Stimulated activated naive CD8-positive, alpha-beta T cell treated with anti-CD3 and anti-CD28 coated beads, Interleukin-15, Interleukin-2, amounts not matched to agents 100 U/mL and 50 U/mL, for 24 hours (primary cell): Measurements from ENCODE around the gene CKAP5.
"Not testable (repeated sequence)": the region's sequence is repeated elsewhere in the genome, so short reads cannot be mapped to it uniquely, and the experiment has no call there.

Source experiments
- ATAC-seq: fragments of 150-1000 bp; cut with Tn5 transposase; one replicate; pipeline ENCODE4 v1.10.0; 2021
- DNase-seq: peaks from one replicate; pipeline ENCODE4 v3.0.0; 2021

The CKAP5 gene

DNA sequence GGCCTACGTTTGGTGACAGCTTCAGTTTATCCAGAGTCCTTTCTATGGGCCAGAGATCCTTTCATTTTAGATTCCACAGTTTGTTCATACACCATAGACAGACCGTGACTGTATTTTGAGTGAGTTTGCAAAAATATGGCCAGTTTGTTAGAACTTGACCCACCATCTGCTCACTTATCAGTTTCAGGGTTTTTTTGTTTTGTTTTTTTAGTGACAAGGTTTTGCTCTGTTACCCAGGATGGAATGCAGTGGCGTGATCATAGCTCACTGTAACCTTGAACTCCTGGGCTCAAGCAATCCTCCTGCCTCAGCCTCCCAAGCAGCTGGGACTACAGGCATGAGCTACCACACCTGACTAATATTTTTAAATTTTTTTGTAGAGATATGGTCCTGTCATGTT, 9.1 kb upstream of the CKAP5 start:
- ATAC-seq (no peak), DNase-seq (no peak)

DNA sequence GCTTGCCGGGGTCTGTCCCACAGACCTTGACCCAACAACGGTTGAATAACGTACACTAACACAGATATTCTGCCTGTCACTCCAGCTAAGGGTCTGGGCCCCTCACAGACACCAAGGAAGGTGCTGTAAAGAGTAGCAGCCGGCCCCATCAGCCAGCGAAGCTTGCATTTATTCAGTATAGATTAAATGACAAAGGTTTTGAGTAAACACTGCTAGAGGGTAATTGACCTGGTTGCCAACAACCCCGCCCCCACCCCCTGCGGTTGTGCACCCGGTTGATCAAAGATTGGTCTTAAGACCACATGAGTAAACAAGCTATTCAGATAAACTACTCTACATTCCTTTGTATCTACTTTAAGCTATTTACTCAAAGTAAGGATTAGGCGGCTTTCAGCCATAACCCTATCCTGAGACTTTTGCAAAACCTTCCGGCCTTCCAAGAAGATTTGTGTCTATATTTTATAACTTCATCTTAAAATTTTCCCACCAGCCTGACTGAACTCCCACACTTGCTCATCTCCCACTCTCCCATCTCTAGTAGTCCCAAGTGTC, 4.8 kb upstream of the CKAP5 start:
- ATAC-seq: no peak
- DNase-seq: no peak

DNA sequence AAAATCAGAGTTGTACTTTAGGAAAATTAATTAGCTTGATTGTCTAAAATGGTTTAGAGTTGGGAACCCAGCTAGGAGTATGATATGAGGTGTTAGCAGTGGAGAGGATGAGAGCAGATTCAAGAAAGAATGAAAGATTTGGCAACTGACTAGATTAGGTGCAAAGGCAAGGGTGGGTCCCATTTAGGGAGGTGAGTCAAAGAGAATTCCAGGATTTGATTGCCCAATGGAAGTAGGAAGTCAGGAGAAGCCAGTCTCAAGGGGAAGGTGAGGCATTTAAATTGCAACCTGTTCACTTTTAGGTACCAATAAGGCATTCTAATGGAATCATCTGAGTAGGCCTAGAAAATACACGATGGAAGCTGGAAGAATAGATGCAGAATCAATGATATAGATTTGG, 3.6 kb upstream of the CKAP5 start:
- DNase-seq: no peak
- no peak for ATAC-seq

DNA sequence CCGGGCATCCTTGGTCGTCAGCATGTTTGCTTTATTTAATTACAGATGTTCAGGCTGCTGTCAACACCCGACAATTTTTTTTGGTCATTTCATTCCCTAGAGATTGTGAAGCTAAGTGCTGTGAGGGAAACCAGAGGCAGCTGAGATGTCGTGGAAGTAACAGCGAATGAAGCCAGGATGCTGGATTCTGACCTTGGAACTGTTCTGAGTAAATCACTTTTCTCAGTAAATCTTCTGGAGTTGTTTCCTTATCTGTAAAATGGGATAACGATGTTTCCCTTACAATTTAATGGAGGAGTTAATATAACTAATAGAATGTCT, 390 bp upstream of the CKAP5 start:
- DNase-seq (no peak), ATAC-seq (no peak)

DNA sequence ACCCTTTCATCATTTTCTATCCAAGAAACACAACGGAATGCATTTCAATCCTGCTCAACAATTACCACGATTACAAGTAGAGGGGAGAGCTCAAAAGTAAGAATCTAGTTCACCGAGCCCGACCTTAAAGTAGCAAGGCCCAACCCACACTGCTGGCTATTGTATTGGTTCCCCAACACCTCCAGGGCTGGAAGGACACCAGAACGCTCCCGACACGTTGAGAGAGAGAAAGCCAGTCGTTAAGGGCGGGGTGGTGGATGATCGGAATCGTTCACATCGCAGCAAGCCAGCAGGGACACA, 690 bp downstream of the CKAP5 start:
- no peak for DNase-seq
- peak; percentile 11 for ATAC-seq

DNA sequence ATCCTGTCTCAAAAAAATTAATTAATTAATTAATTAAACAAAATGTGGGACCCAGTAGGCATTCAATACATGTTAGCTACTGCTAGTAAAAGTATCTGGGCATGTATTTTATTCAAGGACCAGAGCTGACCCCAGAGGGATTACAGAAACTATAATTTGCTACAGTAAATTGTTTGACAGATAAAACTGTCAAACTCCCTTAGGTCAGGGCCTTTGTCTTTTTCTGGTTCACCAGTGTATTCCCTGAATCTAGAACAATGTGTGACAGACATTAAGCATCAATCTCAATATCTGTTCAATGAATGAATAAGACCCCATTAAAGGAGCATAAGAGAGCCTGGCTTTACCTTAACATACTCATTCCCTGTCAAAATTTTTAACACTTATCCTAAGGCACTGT, 6.0 kb downstream of the CKAP5 start:
- no peak for ATAC-seq
- no peak for DNase-seq

DNA sequence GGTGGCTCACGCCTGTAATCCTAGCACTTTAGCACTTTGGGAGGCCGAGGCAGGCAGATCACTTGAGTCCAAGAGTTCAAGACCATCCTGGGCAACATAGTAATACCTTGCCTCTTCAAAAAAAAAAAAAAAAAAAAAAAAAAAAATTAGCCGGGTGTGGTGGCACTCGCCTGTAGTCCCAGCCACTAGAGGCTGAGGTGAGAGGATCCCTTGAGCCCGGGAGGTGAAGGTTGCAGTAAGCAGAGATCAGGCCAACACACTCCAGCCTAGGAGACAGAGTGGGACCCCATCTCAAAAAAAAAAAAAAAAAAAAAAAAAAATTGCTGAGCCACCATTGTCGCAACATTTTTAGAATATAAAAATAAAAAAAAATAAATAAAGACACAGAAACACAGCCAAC, 7.6 kb downstream of the CKAP5 start:
- no peak for DNase-seq
- no peak for ATAC-seq

DNA sequence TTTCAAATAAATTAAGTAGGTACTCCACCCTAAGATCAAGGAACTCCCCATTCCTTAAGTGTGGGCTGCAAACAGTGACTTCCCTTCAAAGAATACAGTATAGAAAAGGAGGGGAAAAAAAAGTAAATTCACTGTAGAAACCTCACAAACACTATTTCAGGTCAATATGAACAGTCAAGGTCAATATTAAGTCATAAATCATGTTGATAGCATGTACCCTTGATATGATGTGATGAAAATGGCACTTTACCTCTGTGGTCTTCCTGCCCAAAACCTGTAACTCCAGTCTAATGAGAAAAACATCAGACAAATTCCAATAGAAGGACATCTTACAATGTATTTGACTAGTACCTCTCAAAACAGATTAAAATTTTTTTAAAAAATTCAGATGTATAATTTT, 8.2 kb downstream of the CKAP5 start:
- no peak for ATAC-seq

DNA sequence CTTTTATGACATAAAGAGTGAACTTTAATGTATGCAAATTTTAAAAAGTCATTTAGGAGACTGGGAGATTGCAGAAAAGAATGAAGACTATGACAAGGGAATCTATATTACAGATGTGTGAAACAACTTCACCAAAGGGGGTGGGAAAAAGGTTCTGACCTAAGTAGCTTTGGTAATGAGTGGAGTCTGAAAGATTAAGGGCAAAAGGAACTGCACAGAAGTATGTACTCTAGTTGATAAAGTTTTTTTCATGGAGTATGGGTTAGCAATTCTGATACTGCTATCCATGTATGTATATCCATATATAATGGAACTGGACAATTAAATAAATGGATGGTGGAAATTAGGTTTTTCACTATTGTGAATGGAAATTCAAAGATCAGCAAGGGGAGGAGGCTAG, 9.2 kb downstream of the CKAP5 start:
- ATAC-seq (no peak), DNase-seq (no peak)

More for the DNA sequence above, 8.2 kb downstream of the CKAP5 start:
- no peak for DNase-seq

DNA sequence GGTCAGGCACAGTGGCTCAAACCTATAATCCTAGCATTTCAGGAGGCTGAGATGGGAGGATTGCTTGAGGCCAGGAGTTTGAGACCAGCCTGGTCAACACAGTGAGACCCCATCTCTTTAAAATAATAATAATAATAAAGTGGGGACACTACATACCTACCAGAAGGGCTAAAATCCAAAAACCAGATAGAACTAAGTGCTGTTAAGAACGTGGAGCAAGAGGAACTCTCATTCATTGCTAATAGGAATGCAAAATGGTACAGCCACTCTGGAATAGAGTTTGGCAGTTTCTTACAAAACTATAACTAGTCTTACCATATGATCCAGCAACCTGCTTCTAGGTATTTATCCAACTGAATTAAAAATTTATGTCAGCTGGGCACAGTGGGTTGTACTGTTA, 9.6 kb downstream of the CKAP5 start:
- DNase-seq (no peak), ATAC-seq (no peak)

DNA sequence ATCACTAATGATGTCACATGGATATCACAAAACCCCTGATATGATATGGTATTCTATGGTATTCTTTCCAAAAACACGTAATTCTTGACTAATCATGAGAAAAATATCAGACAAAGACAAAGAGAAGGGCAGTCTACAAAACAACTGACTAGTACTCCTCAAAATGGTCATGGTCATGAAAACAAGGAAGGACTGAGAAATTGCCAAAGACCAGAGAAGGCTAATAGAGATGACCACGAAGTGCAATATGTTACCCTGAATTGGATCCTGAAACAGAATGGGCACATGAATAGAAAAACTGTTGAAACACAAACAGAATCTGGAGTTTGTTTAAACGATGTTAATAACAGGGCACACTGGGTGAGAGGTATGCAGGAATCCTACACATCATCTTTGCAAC, 10.2 kb downstream of the CKAP5 start:
- no peak for ATAC-seq
- no peak for DNase-seq

DNA sequence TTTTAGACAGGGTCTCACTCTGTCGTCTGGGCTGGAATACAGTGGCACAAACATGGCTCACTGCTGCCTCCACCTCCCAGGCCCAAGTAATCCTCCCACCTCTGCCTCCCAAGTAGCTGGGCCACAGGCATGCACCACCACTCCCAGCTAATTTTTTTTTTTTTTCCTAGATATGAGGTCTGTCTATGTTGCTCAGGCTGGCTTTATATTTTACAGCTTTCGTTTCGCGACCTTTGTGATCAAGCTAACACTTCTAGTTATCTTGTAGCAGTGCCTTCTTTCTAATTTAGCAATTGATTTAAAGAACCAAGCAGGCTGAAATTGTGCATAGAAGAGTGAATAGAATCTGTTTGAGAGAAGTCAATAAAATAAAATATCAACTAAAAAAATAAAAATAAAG, 11.3 kb downstream of the CKAP5 start:
- no peak for DNase-seq

DNA sequence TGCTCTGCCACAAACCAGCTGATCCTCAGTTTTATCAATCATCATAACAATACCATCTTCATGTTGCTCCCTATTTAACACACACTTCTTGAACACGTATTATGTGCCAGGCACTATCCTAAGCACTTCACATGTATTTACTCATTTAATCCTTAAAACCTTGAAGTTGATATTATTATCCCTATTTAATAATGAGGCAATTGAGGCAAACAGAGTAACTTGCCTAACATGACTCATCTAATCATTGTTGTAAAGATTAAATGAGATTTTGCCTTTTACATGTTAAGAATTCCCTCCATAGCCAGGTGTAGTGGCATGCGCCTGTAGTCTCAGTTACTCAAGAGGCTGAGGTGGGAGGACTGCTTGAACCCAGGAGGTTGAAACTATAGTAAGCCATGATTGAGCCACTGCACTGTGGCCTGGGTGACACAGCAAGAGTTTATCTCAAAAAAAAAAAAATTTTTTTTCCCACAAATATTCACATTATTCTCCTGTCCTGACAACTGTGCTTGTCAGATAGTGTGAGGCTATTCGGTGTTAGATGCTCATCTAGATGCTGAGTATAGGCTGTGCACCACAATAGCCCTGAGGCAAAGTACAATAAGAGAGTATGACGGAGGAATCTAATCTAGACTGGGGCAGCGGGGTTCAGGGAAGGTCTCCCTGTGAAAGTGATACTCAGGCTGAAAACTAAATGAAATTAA, 13.4 kb downstream of the CKAP5 start:
- no peak for DNase-seq
- ATAC-seq: no peak

More for the DNA sequence above, 11.3 kb downstream of the CKAP5 start:
- no peak for ATAC-seq

DNA sequence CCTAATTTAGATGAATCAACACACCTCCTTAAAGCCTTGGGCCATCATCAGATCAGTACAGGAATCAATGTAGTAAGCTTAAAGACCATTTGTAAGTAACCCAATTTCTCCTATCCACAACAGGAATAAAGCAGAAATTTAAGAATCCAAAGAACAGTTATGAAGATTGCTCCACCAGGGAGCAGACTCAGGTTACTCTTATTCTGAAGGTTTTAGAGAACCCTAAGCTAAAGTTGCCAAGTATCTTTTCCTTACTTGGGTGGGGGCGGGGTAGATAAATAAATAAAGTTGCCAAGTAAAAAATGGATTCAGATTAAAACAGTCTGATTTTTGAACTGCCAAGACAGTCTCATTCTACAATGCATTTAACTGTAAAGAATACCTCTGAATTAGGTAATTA, 18.1 kb downstream of the CKAP5 start:
- ATAC-seq (no peak), DNase-seq (no peak)

DNA sequence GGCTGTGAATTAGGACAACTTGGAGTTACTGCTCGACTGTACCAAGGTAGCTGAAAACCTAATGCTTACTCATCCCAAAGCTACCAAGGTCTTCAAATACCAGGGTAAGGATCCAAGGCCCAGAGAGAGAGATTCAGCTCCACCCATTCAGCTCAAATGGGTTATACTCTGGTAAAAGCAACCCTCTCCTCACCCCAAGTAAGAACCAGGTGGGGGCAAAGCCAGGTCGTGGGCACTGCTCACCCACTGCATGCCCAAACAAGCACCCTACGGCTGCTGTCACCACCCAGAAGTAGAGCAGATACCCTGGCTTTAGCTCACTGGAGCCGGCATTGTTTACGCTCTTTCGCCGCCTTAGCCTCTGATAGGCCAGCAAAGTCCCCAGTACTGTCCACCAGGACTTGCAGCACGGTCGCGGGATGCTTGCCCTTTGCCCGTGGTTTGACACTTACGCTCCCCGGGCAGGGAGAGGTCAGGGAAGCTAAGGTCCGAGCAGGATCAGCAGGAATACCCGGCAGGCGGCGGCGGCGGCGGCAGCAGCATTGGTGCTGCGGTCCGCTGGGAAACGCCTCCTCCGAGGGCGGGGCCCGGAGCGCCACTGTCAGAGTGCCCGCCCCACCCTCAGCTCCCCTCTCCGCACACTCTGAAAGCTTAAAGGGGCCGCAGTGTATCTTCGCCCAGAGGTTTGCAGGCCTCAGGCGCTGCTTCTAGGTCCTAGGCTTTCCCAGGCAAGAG, 19.6 kb downstream of the CKAP5 start:
- ATAC-seq: peak; percentile 100
- peak; percentile 82 for DNase-seq

DNA sequence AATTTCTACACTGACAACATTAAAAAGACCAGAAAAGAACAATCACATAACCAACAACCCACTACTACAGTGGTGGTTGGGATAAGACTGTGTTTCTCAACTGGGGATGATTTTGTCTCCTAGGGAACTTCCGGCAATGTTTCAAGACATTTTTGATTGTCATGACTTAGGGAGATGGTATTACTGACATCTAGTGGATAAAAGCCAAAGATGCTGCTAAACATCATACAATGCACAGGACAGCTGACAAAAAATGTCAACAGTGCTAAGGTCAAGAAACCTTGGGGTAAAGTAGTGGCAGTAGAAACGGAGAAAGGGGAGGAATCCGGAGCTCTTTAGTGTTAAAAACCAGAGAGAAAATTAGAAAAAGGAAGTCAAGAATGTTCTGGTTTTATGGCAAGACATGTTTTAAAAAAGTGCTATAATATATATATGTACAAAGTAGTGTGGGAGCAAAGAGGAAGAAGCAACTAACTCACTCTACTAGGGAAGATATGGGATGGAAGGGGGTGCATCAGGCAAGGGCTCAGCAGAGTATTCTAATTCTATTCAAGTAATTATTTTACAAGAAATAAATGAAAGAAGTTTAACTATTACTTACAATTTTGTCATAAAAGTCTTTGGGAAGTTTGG, 37.2 kb downstream of the CKAP5 start:
- DNase-seq (no peak), ATAC-seq (no peak)

DNA sequence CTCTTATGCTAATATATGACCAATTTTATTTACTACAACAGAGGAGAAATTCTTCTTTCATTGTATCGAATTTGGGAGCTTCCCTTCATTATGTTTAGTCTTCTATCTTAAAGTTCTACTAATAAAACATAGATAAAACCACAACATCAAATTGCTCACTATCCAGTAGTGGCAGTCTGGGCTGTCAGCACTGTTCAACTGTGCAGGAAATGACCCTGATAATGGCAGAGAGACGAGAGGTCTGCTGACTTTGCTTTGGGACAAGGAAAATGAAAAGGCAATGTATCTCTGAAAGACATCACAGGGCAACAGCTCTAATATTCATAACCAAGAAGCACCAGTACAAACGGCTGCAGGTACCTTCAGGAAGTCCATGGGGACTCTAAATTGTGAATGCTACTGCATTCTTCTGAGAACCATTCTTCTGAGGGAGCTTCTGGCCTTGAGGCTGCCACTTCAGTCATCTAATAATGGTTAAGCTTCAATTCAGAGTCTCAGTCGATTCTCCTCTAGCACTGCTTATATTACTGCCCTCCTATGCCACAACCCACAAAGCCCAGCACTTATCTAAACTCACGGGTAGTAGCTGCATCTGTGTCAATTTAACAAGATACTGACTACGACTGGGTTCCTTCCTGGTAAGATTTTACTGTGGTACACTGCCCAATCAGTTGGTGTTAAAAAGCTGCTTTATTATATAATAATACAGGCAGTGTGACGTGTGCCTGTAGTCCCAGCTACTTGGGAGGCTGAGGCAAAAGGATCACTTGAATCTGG, 44.2 kb downstream of the CKAP5 start:
- DNase-seq (no peak), ATAC-seq (no peak)

DNA sequence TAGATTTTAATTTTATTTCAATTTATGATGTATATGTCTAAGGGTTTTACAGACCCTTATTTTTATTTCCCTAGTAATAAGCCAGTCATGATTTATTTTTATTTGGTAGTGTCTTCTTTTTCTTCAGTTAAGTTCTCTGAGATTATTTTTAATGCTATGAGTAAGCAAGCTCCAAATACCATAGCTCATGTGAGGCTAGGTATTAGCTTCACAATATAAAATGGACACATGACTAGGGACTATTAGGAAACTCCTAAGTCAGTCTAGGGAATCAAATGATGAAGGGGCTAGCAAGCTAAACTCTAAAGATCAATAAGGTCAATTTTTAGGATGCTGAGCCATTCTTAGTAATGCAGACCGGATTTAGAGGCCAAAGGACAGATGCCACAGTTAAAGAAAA, 45.9 kb downstream of the CKAP5 start:
- no peak for DNase-seq
- no peak for ATAC-seq

DNA sequence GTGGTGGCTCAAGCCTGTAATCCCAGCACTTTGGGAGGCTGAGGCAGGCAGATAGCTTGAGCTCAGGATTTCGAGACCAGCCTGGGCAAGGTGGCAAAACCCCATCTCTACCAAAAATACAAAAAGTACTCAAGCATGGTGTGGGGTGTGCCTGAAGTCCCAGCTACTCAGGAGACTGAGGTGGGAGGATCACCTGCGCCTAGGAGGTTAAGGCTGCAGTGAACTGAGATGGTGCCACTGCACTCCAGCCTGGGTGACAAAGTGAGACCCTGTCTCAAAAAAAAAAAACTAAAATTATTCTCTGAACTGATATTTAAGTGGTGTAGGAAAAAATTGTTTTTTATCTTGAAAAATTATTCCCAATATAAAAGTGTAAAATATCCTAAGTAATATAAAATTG, 46.4 kb downstream of the CKAP5 start:
- not testable (repeated sequence) for ATAC-seq, DNase-seq

DNA sequence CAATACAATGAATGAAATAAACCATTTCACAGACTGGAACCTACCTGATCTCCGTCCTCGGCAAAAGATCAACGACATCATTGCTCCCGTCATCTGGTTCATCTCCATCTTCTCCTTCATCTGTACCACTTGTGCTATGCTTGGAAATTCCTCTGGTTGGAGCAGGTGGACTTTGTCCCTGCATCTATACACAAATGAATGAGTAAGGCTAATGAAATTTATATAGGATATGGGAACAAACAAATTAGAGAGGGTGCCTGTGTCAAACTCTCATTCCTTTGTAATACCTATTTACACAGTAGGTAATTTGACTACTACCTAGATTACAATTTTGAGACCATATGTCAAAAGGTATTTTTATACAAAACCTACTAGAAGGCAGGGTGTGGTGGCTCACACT, 67.7 kb downstream of the CKAP5 start:
- no peak for ATAC-seq
- DNase-seq: no peak

DNA sequence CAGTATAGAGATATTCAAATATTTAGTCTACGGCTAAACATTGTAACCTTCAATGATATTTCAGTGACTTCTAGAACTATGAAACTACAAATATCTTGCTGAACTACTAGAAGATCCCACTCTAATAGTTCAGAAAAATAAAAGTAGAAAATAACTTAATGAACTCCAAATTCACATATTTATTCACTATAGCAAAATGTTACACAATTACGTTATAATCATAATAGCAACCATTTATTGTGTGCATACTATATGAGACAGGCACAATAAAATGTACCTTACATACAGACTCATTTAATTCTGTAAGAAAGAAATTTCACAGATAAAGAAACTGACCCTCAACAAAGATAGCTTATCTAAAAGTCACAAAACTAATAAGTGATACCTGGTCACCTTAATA, 69.2 kb downstream of the CKAP5 start:
- no peak for ATAC-seq
- no peak for DNase-seq

DNA sequence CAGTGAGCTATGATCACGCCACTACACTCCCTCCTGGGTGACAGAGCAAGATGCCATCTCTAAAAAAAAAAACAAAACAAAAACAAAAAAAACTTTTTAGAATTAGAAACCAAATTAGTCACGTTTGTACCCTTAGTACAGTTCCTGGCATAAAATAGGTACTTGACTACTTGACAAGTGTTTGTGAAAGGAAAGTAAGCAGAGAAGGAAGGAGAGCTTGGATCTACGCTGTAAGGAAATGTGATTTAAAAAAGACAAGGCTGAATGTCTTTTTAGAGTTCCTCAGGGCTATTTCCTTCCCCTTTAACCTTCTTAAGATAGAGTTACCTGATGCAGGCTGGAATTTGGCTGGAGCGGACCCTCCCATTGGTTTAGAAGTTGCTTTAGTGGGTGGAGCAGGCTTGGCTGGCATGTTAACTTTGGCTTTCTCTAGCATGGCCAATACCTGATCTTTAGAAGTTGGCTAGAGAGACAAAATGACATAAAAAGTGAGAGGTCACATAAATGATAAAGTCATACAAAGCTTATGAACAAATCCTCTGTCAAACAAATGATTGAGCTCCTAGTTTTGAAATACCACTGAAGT, 76.4 kb downstream of the CKAP5 start:
- ATAC-seq: no peak
- DNase-seq: no peak

DNA sequence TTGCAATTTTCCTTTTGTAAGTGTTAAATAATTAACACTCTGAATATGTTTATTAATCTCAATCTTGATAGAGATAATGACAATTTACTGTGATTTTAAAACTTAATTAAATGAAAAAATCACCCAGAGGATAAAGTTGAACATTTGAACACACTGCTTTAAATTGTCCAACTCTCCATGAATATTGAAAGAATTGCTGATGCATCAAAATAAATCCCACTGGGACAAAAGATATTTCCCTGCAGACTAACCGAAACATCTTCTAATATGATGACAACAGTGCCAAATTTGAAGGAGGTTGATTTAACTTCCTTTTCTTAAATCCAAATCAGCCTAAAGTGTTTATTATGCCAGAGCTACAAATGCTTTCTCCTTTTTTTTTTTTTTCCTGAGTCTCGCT, 79.4 kb downstream of the CKAP5 start:
- DNase-seq: no peak
- ATAC-seq: no peak
